HTR-8/SVneo (cell line): Measurements from ENCODE around the gene WDR41.
"Not testable (repeated sequence)": the region's sequence is repeated elsewhere in the genome, so short reads cannot be mapped to it uniquely, and the experiment has no call there.

Source experiments
- DNase-seq: peaks from one replicate; pipeline ENCODE4 v3.0.0; 2011; ENCODE audit warnings: low spot score, mixed read lengths; ENCODE audit not compliant: insufficient read length
- FAIRE-seq: peaks from 2 replicates; lab custom pipeline; 2011; peaks lifted over from hg19 to GRCh38; lab: Jason Lieb, UNC

Gene WDR41

DNA sequence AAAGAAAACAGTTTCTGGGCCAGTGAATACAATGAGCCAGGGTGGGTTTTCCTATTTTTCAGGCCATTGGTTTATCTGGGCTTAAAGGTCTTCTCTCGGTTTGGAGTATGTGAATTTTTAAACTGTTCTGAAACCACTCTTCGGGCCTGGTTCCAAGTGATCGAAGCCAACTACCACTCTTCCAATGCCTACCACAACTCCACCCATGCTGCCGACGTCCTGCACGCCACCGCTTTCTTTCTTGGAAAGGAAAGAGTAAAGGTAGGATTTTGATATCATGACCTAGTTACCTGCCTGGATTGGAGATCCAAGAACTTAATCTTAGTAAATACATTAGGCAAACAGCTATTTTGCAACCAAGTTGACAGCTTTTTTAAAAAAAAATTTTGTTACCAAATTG lies 79.1 kb downstream of the WDR41 start:
- FAIRE-seq: no peak
- DNase-seq: no peak

DNA sequence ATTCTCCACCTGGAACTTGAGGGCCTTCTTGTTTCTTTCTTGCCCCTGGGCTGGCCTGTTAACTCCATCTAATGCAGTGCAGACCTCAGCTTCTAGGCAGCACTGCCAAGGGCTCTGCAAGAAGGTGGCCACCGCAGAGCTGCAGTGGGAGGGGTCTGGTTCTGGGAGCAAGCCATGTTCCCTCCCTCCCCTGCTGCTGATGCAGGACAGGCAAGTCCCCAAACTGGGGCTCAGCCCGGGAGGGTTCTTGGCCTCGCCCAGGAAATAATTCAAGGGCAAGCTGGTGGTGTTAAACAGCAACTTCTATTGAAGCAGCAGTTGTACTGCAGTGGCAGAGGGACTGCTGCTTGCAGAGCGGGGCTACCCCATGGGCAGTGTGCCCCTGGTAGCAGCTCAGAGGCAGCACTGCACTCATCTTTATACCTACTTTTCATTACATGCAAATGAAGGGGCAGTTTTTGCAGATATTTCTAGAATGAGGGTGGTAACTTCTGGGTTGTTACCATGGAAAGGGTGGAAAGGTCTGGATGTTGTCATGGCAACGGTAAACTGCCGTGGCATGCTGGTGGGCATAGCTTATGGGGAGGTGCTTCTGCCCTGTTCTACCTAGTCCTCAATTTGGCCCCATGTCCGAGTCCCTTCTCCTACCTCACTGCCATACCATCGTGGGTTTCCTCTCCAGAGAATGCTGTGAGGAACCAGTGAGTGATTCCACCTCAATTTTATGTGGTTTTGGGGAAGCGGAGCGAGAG lies 82.1 kb downstream of the WDR41 start:
- FAIRE-seq: no peak
- no peak for DNase-seq

- DNase-seq (no peak), FAIRE-seq (no peak)
These were observed 85.0 kb downstream of the WDR41 start for GRCh38 chr5:77407152-77407551.

GRCh38 chr5:77402796-77403195 lies 89.3 kb downstream of the WDR41 start:
- DNase-seq: no peak
- no peak for FAIRE-seq

DNA sequence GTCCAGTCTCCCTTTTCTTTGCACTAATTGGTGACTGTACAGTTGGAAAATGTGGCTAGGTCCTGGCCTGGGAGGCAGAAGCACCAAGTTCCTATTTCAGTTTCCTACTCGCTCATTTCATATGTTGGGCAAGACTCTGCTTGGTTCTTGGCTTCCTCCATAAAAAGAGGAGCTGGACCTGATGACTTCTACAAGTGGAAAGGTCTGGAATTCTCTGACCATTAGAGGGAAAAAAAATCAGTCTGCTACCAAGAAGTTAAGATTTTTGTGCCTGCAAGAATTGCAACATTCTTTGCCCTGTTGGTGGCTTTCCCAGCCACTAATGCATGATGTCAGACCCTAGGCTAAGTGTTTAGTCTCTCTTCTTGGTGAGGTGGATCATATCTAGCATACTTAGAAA lies 91.5 kb downstream of the WDR41 start:
- peak; percentile 48 for FAIRE-seq
- no peak for DNase-seq

DNA sequence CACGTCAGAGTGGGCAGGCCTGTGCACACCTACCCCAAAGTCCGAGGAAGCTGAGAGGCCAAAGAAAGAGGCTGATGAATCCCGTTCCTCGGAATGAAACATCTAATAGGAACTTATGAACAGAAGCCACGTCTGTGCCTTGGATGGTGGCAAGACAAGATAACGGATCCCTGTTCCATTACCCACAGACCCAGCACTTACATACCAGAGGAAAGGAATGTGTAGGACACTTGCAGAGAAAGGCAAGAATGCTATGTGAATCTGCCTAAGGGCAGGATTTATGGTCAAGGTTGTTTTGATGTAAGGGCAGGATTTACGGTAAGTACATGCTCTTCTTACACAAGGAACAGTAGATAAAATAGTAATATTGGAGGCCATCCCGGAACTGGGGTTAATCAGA lies 93.2 kb downstream of the WDR41 start:
- FAIRE-seq (peak; percentile 79), DNase-seq (peak; percentile 59)

DNA sequence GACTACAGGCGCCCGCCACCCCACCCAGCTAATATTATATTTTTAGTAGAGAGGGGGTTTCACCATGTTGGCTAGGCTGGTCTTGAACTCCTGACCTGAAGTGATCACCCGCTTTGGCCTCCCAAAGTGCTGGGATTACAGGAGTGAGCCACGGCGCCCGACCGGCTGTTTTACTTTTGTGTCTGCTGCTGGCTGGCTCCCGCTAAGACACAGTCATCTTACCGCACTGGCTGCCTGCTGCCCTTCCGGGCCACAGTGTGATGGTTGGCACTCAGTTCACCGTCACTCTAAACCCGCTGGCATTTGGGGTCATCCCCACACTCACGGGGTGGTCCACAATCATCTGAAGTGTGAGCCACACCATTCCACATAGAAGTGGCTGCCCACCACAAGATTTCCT lies 93.7 kb downstream of the WDR41 start:
- no peak for DNase-seq

GRCh38 chr5:77397686-77398292 lies 94.3 kb downstream of the WDR41 start:
- DNase-seq: no peak
- FAIRE-seq: no peak

More for the DNA sequence above, 93.7 kb downstream of the WDR41 start:
- FAIRE-seq: no peak

DNA sequence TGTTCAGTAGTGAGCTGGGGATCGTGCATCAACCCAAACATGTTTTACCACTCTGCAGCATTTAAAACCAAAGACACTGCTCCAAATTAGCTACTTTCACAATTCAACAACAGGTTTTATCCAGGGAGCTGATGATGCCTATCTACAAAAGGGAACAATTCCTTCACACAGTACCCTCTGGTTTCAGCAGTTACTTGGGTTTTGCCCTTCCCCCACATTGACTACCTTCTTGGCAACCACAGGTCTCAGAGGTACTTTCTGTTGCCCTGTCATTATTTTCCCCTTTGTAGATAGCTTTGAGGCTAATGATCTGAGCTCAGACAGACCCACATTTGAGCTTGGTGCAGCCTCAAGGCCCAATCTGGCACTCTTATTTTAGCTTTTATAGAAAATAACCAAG lies 96.1 kb downstream of the WDR41 start:
- DNase-seq: no peak
- FAIRE-seq: no peak

DNA sequence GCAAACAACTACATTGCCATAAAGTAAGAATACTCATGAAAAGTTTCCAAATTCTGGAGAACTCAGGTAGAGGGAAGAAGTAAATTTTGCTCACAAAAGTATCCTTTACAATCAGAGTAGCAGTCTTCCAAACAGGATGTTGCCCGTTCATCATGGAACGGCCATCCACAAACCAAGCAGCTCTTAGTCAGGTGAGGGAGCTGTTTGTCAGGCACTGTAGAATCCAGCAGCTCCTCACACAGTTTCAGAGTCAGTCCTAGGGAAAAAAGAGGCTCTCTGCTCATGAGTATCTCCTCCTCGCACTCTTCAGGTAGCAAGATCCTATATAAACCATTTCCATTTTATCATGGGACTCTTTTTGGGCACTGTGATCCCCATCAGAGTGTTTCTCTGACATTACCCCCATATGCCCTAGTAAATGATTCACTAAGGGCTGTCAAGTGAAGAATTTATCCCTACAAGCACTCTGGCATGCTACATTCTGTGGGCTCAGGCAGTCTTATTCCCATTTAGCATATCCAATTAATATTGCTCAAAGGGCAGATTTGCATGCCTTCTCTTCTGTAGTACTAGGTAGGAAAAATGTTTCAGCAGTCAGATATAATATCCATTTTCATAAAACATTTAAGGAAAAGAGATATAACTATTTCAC lies 97.9 kb downstream of the WDR41 start:
- DNase-seq (no peak), FAIRE-seq (no peak)

GRCh38 chr5:77391240-77391765 lies 100.8 kb downstream of the WDR41 start:
- DNase-seq (no peak), FAIRE-seq (no peak)

DNA sequence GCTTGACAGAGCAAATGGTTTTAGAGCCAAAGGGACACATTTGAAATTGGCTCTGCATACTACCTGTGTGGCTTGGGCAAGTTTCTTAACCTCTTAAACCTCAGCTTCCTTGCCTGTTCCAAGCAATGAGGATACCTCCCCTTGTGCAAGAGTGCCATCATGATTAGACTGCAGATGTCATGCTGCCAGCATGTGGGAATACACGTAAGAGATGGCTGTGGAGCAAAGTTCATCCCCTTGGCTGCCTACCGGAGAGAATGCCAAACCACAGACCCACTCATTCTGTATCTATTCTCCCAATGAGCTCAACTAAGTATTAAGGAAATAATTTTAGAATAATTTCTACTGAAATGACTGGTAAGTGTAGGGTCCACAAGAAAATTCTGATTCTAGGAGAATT lies 101.3 kb downstream of the WDR41 start:
- FAIRE-seq: no peak

DNA sequence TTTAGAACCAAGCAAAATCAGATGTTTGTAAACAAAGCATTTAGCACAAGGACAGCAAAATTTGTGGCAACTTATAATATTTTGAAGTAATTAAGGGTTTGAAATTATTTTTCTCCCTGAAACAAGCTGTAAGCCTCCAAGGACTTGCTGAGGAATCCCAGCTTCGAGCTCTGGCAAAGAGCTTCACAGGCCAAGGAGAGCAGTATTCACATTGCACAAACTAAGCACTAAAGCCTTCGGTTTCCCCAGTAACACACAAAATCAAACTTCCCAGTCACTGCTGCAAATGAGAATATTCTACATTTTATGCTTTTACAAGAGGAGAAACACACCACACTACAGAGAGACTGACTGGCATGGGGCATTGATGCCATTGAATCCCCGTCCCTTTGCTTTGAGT lies 101.9 kb downstream of the WDR41 start:
- FAIRE-seq (no peak), DNase-seq (no peak)

More for the DNA sequence above, 101.3 kb downstream of the WDR41 start:
- no peak for DNase-seq

- DNase-seq: no peak
- FAIRE-seq: no peak
These were observed 102.4 kb downstream of the WDR41 start for GRCh38 chr5:77389746-77390145.

GRCh38 chr5:77386340-77386739 lies 105.8 kb downstream of the WDR41 start:
- not testable (repeated sequence) for DNase-seq, FAIRE-seq

- FAIRE-seq, DNase-seq: not testable (repeated sequence)
These were observed 108.8 kb downstream of the WDR41 start for GRCh38 chr5:77383336-77383735.
